ENCODE measurements around the gene RGMA.

The RGMA gene

DNA sequence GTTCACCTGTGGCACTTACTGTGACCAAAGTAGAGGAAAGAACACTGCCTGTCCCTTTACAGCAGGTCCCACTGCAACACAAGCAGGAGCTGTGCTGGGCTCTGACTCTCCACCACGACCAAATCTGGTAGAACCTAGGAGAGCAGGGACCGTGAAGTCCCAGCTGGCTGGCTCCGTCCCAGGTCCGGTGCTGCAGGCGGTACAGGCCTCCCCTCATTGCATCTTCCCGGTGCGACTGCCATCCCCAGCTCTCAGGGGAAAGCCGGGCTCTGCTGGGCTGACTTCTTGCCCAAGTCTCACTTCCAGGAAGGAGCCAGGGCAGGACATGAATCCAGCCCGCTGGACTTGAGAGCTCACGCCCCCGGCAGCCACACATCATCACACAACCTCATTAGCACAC, 33.8 kb downstream of the RGMA start:
- H3K4me3 ChIP-seq (ENCODE audit: low read depth, low read length): no peak overlapping the region
- TF ChIP-seq CTCF (IDR thresholded peaks at IDR 0.05; ENCODE audit: low read depth, low read length, missing control alignments): no peak
- no peak for DNase-seq (ENCODE audit: low read depth)

DNA sequence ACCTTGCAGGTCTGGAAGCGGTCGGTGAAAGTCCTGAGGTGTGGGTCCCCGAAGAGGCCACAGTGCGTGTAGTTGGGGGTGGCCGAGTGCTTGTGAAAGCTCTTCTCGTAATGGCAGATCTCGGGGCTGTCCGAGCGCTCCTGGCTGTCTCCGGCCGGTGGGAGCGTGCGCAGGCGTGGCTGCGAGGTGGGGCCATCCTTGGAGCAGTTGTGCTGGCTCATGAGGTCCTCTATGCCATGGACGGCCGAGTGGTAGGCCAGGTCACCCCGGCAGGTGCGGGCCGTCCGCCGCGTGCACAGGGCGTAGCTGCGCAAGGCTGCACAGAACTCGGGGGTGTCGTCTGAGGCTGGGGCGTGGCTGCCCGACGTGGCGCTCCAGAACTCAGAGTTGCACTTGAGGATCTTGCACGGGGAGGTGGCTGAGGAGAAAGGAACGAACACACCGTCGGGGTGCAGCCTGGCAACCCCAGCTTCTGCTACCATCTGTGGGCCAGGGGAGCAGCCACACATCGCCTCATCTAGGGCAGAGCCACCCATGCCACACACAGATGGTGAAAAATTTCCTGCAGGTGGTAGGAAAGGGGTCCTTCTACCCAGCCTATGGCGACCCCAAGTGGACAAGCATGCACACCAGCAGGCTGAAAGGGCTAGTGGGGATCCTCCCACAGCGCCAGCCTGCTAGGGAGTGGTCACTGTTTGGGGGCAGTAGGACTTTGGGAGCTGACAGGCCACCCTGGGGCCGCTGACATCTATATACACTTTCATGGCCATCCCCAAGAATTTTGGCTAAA, 36.7 kb downstream of the RGMA start:
- DNase-seq (ENCODE audit: low read depth): no peak
- TF ChIP-seq CTCF (IDR thresholded peaks at IDR 0.05; ENCODE audit: low read depth, low read length, missing control alignments): peak; percentile 36
- no peak overlapping the region for H3K4me3 ChIP-seq (ENCODE audit: low read depth, low read length)

DNA sequence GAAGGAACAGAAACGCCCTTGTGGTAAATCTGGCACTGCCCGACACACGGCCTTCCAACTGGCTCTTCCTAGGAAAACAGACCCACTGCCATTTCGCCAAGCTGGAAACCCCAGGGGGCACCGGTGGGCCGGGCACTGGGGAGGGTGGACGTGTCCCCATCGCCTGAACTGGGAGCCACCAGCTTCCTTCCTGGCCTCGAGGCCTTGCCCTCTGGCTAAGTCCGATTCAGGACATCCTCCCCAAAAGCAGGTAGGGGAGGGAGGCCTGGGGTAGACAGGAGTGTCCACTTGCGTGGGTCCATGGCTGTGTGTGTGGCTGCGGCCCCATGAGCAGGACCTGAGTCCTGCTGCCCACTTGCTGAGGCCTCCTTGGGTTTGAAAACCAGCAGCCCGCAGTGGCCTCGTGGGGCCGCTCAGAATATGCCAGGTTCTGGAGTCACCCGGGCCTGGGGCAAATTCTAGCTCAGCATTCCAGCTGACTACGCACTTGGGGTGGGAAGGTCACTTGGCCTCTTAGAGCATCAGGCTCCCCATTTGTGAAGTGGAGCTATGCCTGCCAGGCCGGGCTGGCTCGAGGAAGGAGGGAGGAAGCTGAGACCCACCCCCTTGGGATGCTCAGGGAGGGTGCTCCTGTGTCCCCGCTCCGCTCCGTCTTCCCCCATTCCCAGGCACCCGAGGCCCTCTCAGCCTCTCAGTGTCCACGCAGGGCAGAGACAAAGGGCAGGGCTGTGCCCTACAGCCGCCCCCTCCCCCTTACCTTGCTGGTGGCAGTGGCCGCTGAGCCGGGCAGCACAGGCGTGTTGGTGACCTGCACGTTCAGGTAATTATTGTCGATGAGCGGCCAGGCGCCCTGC, 37.5 kb downstream of the RGMA start:
- no peak for DNase-seq (ENCODE audit: low read depth)
- no peak for TF ChIP-seq CTCF (IDR thresholded peaks at IDR 0.05; ENCODE audit: low read depth, low read length, missing control alignments)
- no peak overlapping the region for H3K4me3 ChIP-seq (ENCODE audit: low read depth, low read length)

- DNase-seq (ENCODE audit: low read depth): no peak
- no peak overlapping the region for H3K4me3 ChIP-seq (ENCODE audit: low read depth, low read length)
- TF ChIP-seq CTCF (IDR thresholded peaks at IDR 0.05; ENCODE audit: low read depth, low read length, missing control alignments): no peak
Observed at GRCh38 chr15:93050648-93051047, 38.4 kb downstream of the RGMA start.

- TF ChIP-seq CTCF (IDR thresholded peaks at IDR 0.05; ENCODE audit: low read depth, low read length, missing control alignments): no peak
- DNase-seq (ENCODE audit: low read depth): no peak
- no peak overlapping the region for H3K4me3 ChIP-seq (ENCODE audit: low read depth, low read length)
Observed at GRCh38 chr15:93049914-93050578, 39.0 kb downstream of the RGMA start.

DNA sequence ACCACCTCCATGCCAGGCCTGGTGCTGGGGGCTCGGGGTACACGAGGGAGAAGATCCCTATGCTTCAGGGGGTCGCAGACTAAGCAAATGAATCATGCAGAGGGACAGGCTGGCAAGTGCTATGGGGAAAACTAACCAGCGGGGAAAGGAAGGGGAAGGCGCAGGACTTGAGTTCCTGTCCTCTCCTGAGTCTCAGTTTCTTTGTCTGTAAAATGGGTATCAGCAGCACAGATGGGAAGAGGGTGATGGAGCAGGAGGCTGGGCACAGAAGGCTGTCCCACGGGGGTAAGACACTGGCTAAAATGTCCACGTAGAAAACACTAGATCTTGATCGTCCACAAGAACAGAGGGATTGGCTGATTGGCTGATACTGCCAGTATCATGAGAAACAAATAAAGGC, 39.8 kb downstream of the RGMA start:
- H3K4me3 ChIP-seq (ENCODE audit: low read depth, low read length): no peak overlapping the region
- DNase-seq (ENCODE audit: low read depth): no peak
- no peak for TF ChIP-seq CTCF (IDR thresholded peaks at IDR 0.05; ENCODE audit: low read depth, low read length, missing control alignments)

All from GM12864 (cell line).